ENCODE data around the gene CAMLG. TPM values are rescaled to one million over a fixed set of nuclear protein-coding genes. Genes with fewer than 3 reads are reported as not detected.

CAMLG gene
- total RNA-seq, 1 experiment from 2014 or later = 22.8 TPM

DNA sequence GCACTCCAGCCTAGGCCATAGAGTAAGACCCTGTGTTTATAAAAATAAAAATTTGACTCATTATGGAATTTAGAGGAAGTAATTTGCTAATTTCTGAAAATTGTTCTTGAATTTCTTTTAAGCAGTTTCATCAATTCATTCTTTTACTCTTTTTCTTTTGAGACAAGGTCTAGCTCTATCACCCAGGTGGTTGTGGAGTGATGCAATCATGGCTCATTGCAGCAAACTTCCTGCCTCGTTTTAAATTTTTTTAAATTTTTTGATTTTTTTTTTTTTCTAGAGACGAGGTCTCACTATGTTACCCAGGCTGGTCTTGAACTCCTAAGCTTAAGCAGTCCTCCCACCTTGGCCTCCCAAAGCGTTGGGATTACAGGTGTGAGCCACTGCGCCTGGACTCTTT is 3.1 kb upstream of the CAMLG start:
- intact Hi-C loops (cut with micrococcal nuclease; ENCODE audit: unreplicated experiment) = loop anchor here (5.0 to 10.0 kb wide), 3 partner anchors 143 to 470 kb away; partner anchors contain the start of gene PCBD2
- no peak overlapping the region for H3K27ac Mint-ChIP-seq (ENCODE audit: unreplicated experiment)

DNA sequence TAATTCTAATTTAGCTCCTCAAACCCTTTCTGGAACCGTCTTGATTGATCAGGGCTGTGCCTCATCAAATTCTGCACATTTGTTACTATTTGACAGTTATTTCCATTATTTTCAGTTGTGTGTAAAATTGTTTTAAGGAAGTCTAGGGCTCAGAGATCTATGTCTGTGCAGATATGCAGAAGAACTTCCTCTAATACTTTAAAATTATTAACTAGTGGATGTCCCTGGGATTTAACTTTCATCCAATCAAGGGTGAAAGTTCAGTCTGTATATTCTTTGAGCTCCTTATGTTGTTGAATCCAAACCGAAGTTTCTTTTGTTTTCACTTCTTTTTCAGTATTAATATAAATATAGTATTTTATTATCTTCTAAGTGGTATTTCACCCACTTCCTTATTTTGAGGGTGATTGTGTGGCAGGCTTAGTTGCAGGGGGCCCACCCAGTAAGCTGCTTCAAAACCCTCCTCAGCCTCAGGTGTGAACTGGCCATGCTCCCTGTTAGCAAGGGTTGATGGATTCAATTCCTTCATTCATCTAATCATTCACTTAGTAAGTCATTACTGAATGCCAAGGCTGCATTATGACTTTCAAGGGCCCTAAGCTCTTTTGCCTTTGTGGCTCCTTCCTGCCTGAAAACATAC is 2.1 kb upstream of the CAMLG start:
- no peak for DNase-seq
- CTCF ChIA-PET = interaction anchor here (1.1 to 1.3 kb wide), 2 partner anchors 149 to 169 kb away, joined by 3 read pairs; partner anchors contain the start of gene PCBD2
- Mint-ChIP-seq H3K9me3 (ENCODE audit: low read depth, unreplicated experiment) (no peaks in the 10 kb centered on the region), H3K36me3 (ENCODE audit: insufficient read depth, unreplicated experiment) (peaks cover 23% of the 10 kb centered on the region), H3K4me1 (ENCODE audit: low read depth, unreplicated experiment) (peaks cover 5% of the 10 kb centered on the region), H3K4me3 (ENCODE audit: low read depth, unreplicated experiment) (no peak overlapping the region), H3K27me3 (ENCODE audit: unreplicated experiment) (no peaks in the 10 kb centered on the region), H3K27ac (ENCODE audit: unreplicated experiment) (no peak overlapping the region)
- BruUV-seq (replicated peaks) = no TSS peak
- TF ChIP-seq, protein P1, sequence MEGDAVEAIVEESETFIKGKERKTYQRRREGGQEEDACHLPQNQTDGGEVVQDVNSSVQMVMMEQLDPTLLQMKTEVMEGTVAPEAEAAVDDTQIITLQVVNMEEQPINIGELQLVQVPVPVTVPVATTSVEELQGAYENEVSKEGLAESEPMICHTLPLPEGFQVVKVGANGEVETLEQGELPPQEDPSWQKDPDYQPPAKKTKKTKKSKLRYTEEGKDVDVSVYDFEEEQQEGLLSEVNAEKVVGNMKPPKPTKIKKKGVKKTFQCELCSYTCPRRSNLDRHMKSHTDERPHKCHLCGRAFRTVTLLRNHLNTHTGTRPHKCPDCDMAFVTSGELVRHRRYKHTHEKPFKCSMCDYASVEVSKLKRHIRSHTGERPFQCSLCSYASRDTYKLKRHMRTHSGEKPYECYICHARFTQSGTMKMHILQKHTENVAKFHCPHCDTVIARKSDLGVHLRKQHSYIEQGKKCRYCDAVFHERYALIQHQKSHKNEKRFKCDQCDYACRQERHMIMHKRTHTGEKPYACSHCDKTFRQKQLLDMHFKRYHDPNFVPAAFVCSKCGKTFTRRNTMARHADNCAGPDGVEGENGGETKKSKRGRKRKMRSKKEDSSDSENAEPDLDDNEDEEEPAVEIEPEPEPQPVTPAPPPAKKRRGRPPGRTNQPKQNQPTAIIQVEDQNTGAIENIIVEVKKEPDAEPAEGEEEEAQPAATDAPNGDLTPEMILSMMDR (IDR thresholded peaks at IDR 0.05; ENCODE audit: unreplicated experiment) = no peak
- intact Hi-C loops (cut with micrococcal nuclease; ENCODE audit: unreplicated experiment) = loop anchor here (5.0 to 10.0 kb wide), 3 partner anchors 144 to 469 kb away; partner anchors contain the start of gene PCBD2

More for the DNA sequence above, 3.1 kb upstream of the CAMLG start:
- Mint-ChIP-seq H3K4me1 (ENCODE audit: low read depth, unreplicated experiment) (no peaks in the 10 kb centered on the region), H3K27me3 (ENCODE audit: unreplicated experiment) (no peaks in the 10 kb centered on the region), H3K9me3 (ENCODE audit: low read depth, unreplicated experiment) (no peaks in the 10 kb centered on the region), H3K36me3 (ENCODE audit: insufficient read depth, unreplicated experiment) (peaks cover 23% of the 10 kb centered on the region), H3K4me3 (ENCODE audit: low read depth, unreplicated experiment) (no peak overlapping the region)
- TF ChIP-seq, protein P1 (IDR thresholded peaks at IDR 0.05; ENCODE audit: unreplicated experiment) = no peak
- BruUV-seq (replicated peaks) = no TSS peak
- CTCF ChIA-PET = interaction anchor here (0.5 to 0.6 kb wide), 2 partner anchors 35 to 489 kb away, joined by 3 to 4 read pairs; no protein-coding TSS in a partner anchor
- DNase-seq = no peak

DNA sequence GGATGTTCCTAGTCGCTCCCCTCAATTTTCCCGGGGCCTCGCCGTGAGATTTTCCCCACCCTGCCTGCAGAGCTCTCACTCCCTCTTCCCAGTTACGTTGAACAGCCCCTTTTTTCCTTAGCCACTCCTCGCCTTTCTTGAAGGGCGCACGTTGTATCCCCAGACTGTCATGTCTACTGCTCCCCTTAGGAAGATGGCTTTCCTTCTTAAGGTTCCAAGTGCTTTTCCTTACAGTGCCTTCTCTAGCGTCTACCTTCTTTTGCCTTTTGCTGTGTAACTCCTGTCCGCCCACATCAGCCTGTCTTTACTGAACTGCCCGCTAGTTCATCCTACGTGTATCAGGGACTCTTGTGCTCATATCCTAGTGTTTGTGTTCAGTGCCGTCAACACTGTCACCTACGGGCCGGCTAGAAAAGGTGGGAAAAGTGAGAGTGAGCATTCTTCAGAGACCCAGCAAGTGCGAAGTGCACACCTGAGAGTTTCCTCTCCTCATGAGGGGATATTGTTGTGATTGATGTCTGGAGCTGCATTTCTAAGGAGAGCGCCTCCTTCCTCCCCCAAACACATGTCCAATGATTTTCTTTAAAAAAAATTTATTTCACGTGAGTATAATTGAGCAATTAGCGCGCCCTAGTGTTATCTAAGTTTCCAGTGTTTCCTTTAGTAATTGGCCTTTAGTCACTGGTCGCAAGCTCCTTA is 764 bp downstream of the CAMLG start:
- peak; percentile 53 for DNase-seq
- Mint-ChIP-seq H3K36me3 (ENCODE audit: insufficient read depth, unreplicated experiment) (peaks cover 23% of the 10 kb centered on the region), H3K9me3 (ENCODE audit: low read depth, unreplicated experiment) (no peaks in the 10 kb centered on the region), H3K27me3 (ENCODE audit: unreplicated experiment) (no peaks in the 10 kb centered on the region), H3K27ac (ENCODE audit: unreplicated experiment) (peak overlapping the region; percentile 89), H3K4me1 (ENCODE audit: low read depth, unreplicated experiment) (peaks cover 8% of the 10 kb centered on the region), H3K4me3 (ENCODE audit: low read depth, unreplicated experiment) (peak overlapping the region; percentile 93)
- intact Hi-C loops (cut with micrococcal nuclease; ENCODE audit: unreplicated experiment) = loop anchor here (2.0 to 10.0 kb wide), 4 partner anchors 147 to 466 kb away; partner anchors contain the start of gene PCBD2
- TF ChIP-seq, protein P1 (IDR thresholded peaks at IDR 0.05; ENCODE audit: unreplicated experiment) = peak; percentile 7
- BruUV-seq (replicated peaks) = TSS peak; percentile 45
- CTCF ChIA-PET = interaction anchor here (0.7 to 2.9 kb wide), 9 partner anchors 10 to 165 kb away, joined by 3 to 28 read pairs (median 4); partner anchors contain the start of genes DDX46 and PCBD2

DNA sequence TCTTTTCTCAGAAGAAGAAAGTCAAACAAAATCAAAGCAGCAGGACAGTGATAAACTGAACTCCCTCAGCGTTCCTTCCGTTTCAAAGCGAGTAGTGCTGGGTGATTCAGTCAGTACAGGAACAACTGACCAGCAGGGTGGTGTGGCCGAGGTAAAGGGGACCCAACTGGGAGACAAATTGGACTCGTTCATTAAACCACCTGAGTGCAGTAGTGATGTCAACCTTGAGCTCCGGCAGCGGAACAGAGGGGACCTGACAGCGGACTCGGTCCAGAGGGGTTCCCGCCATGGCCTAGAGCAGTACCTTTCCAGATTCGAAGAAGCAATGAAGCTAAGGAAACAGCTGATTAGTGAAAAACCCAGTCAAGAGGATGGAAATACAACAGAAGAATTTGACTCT is 2.7 kb downstream of the CAMLG start:
- H3K27ac Mint-ChIP-seq (ENCODE audit: unreplicated experiment) = no peak overlapping the region
- no peak for DNase-seq
- intact Hi-C loops (cut with micrococcal nuclease; ENCODE audit: unreplicated experiment) = no loop called here
- CTCF ChIA-PET = interaction anchor here (0.5 kb wide), 1 partner anchor 319 kb away, joined by 9 read pairs; no protein-coding TSS in a partner anchor
- peaks cover 8% of the 10 kb centered on the region for H3K4me1 Mint-ChIP-seq (ENCODE audit: low read depth, unreplicated experiment)
- no TSS peak for BruUV-seq (replicated peaks)
- TF ChIP-seq, protein P1 (IDR thresholded peaks at IDR 0.05; ENCODE audit: unreplicated experiment) = no peak
- H3K9me3 Mint-ChIP-seq (ENCODE audit: low read depth, unreplicated experiment) = no peaks in the 10 kb centered on the region
- no peak overlapping the region for H3K4me3 Mint-ChIP-seq (ENCODE audit: low read depth, unreplicated experiment)
- H3K27me3 Mint-ChIP-seq (ENCODE audit: unreplicated experiment) = no peaks in the 10 kb centered on the region
- peaks cover 23% of the 10 kb centered on the region for H3K36me3 Mint-ChIP-seq (ENCODE audit: insufficient read depth, unreplicated experiment)
